BE2C (cell line): ENCODE results near the gene PPIB.
A peak's percentile ranks its signal among the peaks of the same experiment; 100 is the strongest.

Source experiments
- DNase-seq: peaks from one replicate; pipeline ENCODE4 v3.0.0-alpha.2; 2020
- H3K27me3 ChIP-seq: fragments of 250-450 bp; sonication (Bioruptor Pico); 2 replicates; pipeline ENCODE4 v1.5.1; 2020; ENCODE audit warnings: mild to moderate bottlenecking
- H3K36me3 ChIP-seq: fragments of 250-450 bp; sonication (Bioruptor Pico); 2 replicates; pipeline ENCODE4 v1.5.1; 2020; ENCODE audit warnings: mild to moderate bottlenecking
- H3K4me1 ChIP-seq: fragments of 250-450 bp; sonication (Bioruptor Pico); 2 replicates; pipeline ENCODE4 v1.5.1; 2020
- H3K4me3 ChIP-seq: 2 replicates; pipeline ENCODE4 v1.5.1; 2011; ENCODE audit warnings: low read depth, low read length
- H3K9me3 ChIP-seq: fragments of 250-450 bp; sonication (Bioruptor Pico); 2 replicates; pipeline ENCODE4 v1.5.1; 2020
- TF ChIP-seq, protein P1 (sequence below): IDR thresholded peaks from 2 replicates; pipeline ENCODE4 v1.5.1; 2012; ENCODE audit warnings: mild to moderate bottlenecking, low read depth, low read length

Gene PPIB

DNA sequence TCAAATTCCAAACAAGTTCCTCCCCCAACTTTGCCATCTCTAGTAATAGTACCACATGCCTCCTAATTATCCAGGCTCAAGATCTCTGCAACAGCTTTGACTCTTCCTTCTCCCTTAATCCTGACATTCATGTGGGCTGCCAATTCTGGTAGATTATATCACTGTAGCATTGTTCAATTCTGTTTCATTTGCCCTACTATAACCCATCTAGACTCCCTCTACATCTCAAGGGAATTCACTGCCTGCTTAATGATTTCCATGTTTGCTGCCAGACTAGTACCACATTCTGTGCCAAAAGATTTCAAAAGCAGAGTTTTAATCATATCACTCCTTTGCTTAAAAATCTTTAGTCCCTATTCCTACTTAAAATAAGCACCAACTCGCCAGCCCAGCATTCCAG is 34.6 kb upstream of the PPIB start:
- peak overlapping the region; percentile 10; the same call in 1 of the 2 replicates for H3K4me3 ChIP-seq
- no peaks in the 10 kb centered on the region for H3K27me3 ChIP-seq
- H3K36me3 ChIP-seq: peaks cover 7% of the 10 kb centered on the region; the same call in 1 of the 2 replicates
- TF ChIP-seq, protein P1, sequence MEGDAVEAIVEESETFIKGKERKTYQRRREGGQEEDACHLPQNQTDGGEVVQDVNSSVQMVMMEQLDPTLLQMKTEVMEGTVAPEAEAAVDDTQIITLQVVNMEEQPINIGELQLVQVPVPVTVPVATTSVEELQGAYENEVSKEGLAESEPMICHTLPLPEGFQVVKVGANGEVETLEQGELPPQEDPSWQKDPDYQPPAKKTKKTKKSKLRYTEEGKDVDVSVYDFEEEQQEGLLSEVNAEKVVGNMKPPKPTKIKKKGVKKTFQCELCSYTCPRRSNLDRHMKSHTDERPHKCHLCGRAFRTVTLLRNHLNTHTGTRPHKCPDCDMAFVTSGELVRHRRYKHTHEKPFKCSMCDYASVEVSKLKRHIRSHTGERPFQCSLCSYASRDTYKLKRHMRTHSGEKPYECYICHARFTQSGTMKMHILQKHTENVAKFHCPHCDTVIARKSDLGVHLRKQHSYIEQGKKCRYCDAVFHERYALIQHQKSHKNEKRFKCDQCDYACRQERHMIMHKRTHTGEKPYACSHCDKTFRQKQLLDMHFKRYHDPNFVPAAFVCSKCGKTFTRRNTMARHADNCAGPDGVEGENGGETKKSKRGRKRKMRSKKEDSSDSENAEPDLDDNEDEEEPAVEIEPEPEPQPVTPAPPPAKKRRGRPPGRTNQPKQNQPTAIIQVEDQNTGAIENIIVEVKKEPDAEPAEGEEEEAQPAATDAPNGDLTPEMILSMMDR: no peak
- peak; percentile 20 for DNase-seq
- peaks cover 21% of the 10 kb centered on the region for H3K4me1 ChIP-seq
- no peaks in the 10 kb centered on the region for H3K9me3 ChIP-seq

DNA sequence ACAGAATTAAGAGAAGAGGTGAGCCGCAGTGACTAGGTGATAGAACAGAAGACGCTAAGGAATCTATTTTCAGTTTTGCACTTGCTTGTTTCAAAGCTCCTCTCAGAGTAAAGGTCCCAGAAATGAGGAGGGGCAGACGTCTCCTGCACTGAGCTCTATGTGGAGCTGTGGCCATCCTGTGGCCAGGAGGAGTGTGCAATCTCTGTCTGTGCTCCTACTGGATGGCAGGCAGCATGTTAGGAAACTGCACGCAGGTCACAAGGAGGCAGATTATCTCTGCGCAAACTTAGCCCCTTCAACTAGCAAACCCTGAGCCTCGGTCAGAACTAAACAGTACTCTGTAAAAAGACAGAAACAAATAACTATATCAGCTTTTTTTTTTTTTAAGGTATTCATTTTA is 31.1 kb upstream of the PPIB start:
- H3K9me3 ChIP-seq: no peaks in the 10 kb centered on the region
- peak; percentile 19 for DNase-seq
- TF ChIP-seq, protein P1: peak; percentile 39; the same call in 1 of the 2 replicates
- H3K4me3 ChIP-seq: no peak overlapping the region
- no peaks in the 10 kb centered on the region for H3K27me3 ChIP-seq
- H3K36me3 ChIP-seq: no peaks in the 10 kb centered on the region
- H3K4me1 ChIP-seq: peaks cover 21% of the 10 kb centered on the region

DNA sequence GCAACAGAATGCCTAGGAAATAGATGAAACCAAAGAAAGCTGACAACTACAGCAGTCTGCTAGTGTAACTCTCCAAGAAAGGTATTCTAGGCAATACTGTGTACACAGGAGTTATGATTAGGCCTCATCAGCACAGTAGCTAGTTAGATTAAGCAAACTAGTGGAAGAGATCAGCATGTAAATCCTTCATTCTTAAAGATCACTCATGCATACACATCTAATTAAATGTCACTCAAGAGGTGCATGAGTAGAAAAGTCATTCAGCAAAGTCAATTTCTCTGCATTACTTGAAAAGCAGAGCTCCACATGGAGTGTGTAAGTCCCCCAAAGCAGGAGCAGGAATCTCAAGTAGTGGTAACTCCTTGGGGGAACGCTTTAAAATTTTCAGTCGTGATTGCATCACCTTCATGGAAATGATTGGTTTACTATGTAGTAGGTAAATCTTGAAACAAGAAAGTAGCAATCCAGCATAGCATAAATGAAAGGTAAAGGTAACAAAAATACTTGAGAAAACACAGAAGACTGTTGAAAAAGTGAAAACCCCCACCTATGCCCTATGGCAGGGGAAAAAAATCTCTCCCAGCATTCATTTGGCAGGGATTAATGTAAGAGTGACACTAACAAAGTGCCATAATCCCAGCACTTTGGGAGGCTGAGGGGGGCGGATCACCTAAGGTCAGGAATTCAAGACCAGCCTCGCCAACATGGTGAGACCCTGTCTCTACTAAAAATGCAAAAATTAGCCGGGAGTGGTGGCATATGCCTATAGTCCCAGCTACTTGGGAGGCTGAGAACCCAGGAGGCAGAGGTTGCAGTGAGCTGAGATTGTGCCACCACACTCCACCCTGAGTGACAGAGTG is 29.4 kb upstream of the PPIB start:
- H3K9me3 ChIP-seq: no peaks in the 10 kb centered on the region
- H3K4me1 ChIP-seq: peaks cover 12% of the 10 kb centered on the region
- H3K4me3 ChIP-seq: no peak overlapping the region
- TF ChIP-seq, protein P1: no peak
- no peak for DNase-seq
- no peaks in the 10 kb centered on the region for H3K27me3 ChIP-seq
- no peaks in the 10 kb centered on the region; the same call in 1 of the 2 replicates for H3K36me3 ChIP-seq

DNA sequence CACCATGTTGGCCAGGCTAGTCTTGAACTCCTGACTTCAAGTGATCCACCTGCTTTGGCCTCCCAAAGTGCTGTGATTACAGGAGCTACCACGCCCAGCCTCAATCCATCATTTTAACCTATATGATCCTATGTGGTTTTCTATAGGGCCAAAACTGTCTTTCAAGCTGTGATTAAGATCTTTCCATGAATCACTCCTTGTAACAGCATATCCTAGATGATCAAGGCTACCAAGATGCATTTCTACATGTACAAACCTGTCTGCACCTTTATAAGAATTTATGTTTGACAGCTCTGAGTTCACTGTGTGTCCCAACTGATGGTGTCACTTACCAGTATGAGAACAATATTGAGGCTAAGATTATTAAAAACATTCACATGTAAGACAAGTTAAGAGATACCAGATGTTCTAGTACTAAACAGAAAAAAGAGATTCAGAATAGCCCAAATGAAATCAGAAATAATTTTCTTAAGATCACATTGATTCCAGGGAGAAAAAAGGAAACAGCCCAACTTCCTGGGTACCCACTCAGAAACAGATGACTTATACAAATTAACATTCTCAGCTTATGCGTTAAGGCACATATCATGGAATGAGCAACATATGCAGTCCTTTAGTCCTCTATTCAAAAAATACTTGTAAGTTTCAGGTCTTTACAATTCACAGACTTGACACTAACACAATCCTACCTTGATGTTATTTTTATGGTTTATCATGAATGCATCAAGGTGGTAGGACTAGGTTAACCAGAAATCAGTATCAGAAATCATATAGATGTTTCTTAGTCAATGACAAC is 24.8 kb upstream of the PPIB start:
- TF ChIP-seq, protein P1: no peak
- Histone ChIP-seq H3K36me3 (peaks cover 4% of the 10 kb centered on the region), H3K4me1 (no peaks in the 10 kb centered on the region), H3K27me3 (no peaks in the 10 kb centered on the region), H3K4me3 (no peak overlapping the region), H3K9me3 (no peaks in the 10 kb centered on the region)
- DNase-seq: no peak

DNA sequence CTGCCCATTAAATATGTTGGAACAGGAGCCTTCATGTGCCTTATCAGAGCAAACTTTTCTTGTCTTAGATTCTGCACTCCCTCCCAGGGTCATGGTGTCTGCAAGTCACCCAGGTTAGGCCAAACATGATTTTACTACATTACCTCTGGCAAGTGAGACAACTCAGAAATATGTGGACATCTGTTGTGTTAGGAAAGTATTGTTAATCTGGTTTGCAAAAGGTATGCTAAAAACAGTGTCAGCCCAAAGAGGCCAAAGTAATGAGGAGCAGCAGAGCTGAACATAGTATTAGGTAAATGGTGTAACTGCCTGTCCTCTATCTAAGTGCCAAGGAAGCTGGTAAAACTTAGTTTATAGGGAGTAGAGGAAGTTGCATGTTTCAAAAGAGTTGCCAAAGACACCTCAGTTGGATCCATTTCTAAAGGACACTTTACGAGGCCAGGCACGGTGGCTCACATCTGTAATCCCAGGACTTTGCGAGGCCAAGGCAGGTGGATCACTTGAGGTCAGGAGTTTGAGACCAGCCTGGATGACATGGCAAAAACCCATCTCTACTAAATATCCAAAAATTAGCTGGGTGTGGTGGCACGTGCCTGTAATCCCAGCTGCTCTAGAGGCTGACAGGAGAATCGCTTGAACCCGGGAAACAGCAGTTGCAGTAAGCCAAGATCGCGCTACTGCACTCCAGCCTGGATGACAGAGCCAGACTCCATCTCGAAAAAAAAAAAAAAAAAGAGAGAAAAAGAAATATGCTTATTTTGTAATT is 22.5 kb upstream of the PPIB start:
- Histone ChIP-seq H3K36me3 (peaks cover 4% of the 10 kb centered on the region), H3K9me3 (no peaks in the 10 kb centered on the region), H3K4me1 (peaks cover 8% of the 10 kb centered on the region; the same call in 1 of the 2 replicates), H3K27me3 (no peaks in the 10 kb centered on the region), H3K4me3 (no peak overlapping the region)
- DNase-seq: no peak
- TF ChIP-seq, protein P1: no peak
